GM18951 (cell line): ENCODE measurements around the gene AKAP13.
"Not testable (repeated sequence)": the region's sequence is repeated elsewhere in the genome, so short reads cannot be mapped to it uniquely, and the experiment has no call there.

ENCODE experiments used
- POLR2A ChIP-seq: IDR thresholded peaks from 4 replicates; pipeline ENCODE4 v1.6.1; 2011; ENCODE audit warnings: mild to moderate bottlenecking; ENCODE audit not compliant: insufficient read length, insufficient read depth; ENCODE audit errors: extremely low read depth
- in situ Hi-C: fragments of 300-500 bp; cut with MboI; formaldehyde crosslinking; loops from one replicate; pipeline ENCODE4 v1.12.0; 2022; ENCODE audit warnings: low sequenced_read_pairs, mixed read lengths, inconsistent platforms; ENCODE audit not compliant: unreplicated experiment

AKAP13 gene

GRCh38 chr15:85633859-85634258 lies 253.5 kb downstream of the AKAP13 start:
- TF ChIP-seq POLR2A: no peak
- in situ Hi-C loops: no loop called here

DNA sequence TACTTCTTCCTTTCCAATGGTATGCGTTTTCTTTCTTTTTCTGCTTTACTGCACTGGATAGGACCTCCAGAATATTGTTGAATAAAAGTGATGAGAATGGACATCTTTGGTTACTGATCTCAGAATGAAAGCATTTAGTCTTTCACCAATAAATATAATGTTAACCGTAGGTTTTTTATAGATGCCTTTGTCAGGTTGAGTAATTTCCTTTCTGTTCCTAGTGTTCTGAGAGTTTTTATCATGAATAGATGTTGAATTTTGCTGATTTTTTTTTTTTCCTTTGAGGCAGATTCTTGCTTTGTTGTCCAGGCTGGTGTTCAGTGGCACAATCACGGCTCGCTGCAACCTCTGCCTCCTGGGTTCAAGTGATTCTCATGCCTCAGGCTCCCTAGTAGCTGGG lies 255.9 kb downstream of the AKAP13 start:
- in situ Hi-C loops: no loop called here

GRCh38 chr15:85639752-85640381 lies 259.5 kb downstream of the AKAP13 start:
- TF ChIP-seq POLR2A: no peak
- in situ Hi-C loops: no loop called here

More for the DNA sequence above, 255.9 kb downstream of the AKAP13 start:
- no peak for TF ChIP-seq POLR2A

DNA sequence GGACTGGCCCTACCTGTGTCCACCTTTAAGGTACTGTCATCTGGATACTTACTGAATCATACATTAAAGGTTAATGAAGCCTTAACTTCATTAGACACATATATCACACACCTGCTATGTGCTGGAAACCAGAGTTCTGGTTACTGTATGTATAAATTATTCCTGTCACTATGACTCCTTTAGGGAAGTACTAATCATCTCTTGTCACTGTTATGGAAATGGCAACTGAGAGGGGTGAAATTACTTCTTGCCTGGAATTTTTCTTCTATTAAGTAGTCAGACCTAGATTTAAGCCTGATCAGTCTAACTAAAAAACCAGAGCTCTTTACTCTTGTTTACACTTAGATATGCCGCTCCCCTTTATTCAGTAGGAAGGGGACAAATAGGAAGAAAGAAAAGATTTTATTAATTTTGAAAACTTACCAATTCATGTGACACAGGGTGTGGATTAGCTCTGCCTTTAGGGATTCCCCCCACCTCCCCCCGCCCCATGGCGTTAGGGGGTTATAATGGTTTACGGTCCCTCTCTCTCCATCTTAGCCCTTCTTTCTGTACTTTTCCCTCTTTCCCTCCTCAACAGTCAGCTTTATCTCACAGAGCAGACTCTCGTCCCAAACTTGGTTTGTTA lies 261.8 kb downstream of the AKAP13 start:
- TF ChIP-seq POLR2A: no peak
- in situ Hi-C loops: no loop called here

DNA sequence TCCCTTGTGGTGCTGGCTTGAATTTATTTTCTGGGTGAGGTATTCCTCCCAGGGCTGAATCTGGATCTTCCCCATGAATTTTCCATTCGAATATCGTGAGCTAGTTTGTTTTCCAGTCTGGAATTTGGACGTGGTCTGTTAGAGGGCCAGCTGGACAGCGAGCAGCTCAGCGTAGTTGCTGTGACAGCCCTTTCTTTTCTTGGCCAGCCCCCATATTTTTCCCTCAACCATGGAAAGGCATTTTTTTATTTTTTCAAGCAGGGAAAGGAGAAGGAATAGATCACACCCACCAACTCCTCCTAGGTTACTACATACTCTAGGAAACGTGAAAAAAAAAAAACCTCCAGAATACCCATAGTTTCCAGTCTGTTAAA lies 262.3 kb downstream of the AKAP13 start:
- no peak for TF ChIP-seq POLR2A
- in situ Hi-C loops: no loop called here

GRCh38 chr15:85646538-85647091 lies 266.2 kb downstream of the AKAP13 start:
- no peak for TF ChIP-seq POLR2A
- in situ Hi-C loops: no loop called here

DNA sequence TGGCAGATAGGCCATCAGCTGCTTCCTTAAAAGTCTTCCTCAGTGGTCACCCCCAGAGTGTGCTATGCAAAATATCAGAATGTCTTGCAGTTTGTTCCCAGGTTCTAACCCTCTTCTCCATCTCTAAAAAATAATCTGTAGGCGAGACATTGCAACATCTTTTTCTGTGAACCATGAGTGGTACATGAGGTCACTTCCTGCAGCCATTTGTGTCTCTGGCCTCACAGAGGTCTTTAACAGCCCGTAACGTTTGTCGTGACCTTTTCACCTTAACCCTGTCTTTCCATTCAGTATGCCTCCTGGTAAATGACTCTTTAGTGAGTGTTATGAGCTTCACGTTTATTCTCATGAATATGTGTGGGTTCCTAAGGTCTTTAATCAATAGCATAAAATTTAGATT lies 269.0 kb downstream of the AKAP13 start:
- TF ChIP-seq POLR2A: no peak
- in situ Hi-C loops: no loop called here

DNA sequence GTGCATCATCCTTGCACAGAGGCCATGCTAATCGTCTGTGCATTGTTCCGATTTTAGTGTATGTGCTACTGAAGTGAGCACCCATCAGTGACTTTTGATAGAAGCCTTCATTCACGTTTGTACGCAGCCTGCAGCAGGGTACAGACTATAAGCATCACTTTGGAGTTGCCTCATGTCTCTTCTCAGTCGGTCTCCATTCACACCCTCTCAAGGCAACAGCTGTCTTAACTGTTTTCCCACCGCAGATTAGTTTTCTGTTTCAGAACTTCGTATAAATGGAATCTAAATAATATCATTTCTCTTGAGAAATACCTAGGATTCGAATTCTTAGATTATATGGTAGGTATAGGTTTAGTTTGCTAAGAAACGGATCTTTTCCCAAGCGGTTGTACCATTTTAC lies 271.1 kb downstream of the AKAP13 start:
- in situ Hi-C loops: no loop called here
- TF ChIP-seq POLR2A: no peak

DNA sequence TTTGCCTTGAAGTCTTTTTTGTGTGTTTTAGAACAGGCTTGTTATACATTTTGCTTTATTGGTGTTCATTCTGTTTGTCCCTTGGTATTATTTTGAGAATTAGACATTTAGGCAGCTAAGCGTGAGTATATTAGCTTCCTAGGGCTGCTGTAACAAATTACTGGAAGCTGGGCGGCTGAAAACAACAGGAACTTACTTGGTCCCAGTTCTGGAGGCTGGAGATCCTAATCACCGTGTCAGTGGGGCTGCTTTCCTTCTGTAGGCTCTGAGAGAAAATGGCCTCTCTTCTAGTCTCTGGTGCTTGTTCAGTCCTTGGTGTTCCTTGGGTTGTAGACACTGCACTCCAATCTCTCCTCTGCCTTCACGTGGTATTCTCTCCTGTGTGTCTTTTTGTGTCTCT lies 272.1 kb downstream of the AKAP13 start:
- in situ Hi-C loops: no loop called here
- TF ChIP-seq POLR2A: no peak

DNA sequence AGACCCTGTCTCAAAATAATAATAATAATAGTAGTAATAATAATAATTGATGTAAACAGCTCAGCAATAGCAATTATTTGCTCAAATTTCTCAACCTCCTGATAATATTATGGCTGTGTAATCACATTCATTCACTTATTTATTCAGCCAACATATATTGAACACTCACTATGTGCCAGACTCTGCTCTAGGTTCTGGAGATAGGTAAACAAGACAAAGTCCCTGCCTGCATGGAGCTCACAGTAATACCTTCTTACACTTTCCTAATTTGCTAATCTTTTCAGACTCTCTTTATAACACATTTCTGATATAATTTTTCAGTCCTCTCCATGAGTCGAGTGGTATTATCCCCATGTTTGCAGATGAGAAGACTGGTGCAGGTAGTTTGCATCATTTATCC lies 276.7 kb downstream of the AKAP13 start:
- no peak for TF ChIP-seq POLR2A
- in situ Hi-C loops: no loop called here

DNA sequence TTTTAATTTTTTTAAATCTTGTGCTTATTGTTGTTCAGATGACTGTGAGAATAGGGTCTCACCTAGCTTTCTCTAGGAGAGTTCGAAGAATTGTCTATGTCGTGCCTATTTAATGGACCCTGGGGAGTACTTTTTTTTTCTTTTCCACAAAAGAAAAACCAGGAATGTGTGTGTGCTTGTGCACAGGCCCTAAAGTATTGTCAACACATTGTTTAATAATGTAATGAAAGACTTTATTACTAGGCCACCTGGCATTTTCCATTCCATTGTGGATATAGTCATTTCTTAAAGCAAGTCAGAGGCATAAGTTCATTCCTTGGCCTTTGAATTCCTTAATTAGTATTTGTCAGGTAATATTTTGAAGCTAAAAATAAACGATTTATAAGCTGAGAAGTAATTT lies 278.4 kb downstream of the AKAP13 start:
- in situ Hi-C loops: no loop called here
- TF ChIP-seq POLR2A: no peak

- in situ Hi-C loops: no loop called here
- no peak for TF ChIP-seq POLR2A
These were observed 281.5 kb downstream of the AKAP13 start for GRCh38 chr15:85661859-85662258.

GRCh38 chr15:85665677-85666076 lies 285.3 kb downstream of the AKAP13 start:
- in situ Hi-C loops: not testable (repeated sequence)
